WTC11 (cell line): ENCODE results near the gene AADACL2. TPM values are rescaled to one million over a fixed set of nuclear protein-coding genes. Genes with fewer than 3 reads are reported as not detected.

Experiments
- ATAC-seq: fragments of 200-7000 bp; cut with Tn5 transposase; 2 replicates; pipeline ENCODE4 v1.10.0; 2021; ENCODE audit warnings: mild to moderate bottlenecking, moderate library complexity
- CTCF ChIA-PET: fragments of 300-600 bp; sonication (Branson Sonifier 250); formaldehyde crosslinking; loops from one replicate; lab custom pipeline; 2021; ENCODE audit warnings: antibody characterized with exemption; lab: Charles Lee
- POLR2A ChIA-PET: fragments of 350-600 bp; sonication (Branson Sonifier 250); formaldehyde crosslinking; loops from one replicate; lab custom pipeline; 2021; ENCODE audit warnings: antibody characterized with exemption; lab: Charles Lee
- DNase-seq: peaks from one replicate; pipeline ENCODE4 v3.0.0; 2021; ENCODE audit warnings: low spot score
- H3K27ac Mint-ChIP-seq: 2 replicates; pipeline ENCODE4 v1.8.0; 2021; ENCODE audit warnings: mixed read lengths
- H3K27me3 Mint-ChIP-seq: 2 replicates; pipeline ENCODE4 v1.8.0; 2021; ENCODE audit warnings: low read depth, mild to moderate bottlenecking, moderate library complexity, mixed read lengths
- H3K36me3 Mint-ChIP-seq: 2 replicates; pipeline ENCODE4 v1.8.0; 2021; ENCODE audit warnings: mixed read lengths
- H3K4me1 Mint-ChIP-seq: 2 replicates; pipeline ENCODE4 v1.8.0; 2022; ENCODE audit warnings: mixed read lengths
- H3K4me3 Mint-ChIP-seq: 2 replicates; pipeline ENCODE4 v1.8.0; 2021; ENCODE audit warnings: mild to moderate bottlenecking, moderate library complexity, mixed read lengths
- H3K9me3 Mint-ChIP-seq: 2 replicates; pipeline ENCODE4 v1.8.0; 2021; ENCODE audit warnings: mixed read lengths
- CREB1 ChIP-seq: sonication (generic); formaldehyde crosslinking; IDR thresholded peaks from 2 replicates; pipeline ENCODE4 v1.8.0; 2023; ENCODE audit warnings: mild to moderate bottlenecking, missing genetic modification reagents
- EMX1 ChIP-seq: fragments of 250-450 bp; sonication (Bioruptor Pico); IDR thresholded peaks from 2 replicates; pipeline ENCODE4 v1.8.0; 2021; ENCODE audit warnings: mild to moderate bottlenecking
- ESRRA ChIP-seq: sonication (generic); formaldehyde crosslinking; IDR thresholded peaks from 2 replicates; pipeline ENCODE4 v1.8.1; 2022; ENCODE audit warnings: mild to moderate bottlenecking, missing genetic modification reagents, borderline replicate concordance
- FOXK1 ChIP-seq: sonication (generic); formaldehyde crosslinking; IDR thresholded peaks from 2 replicates; pipeline ENCODE4 v1.8.0; 2022; ENCODE audit warnings: mild to moderate bottlenecking, moderate library complexity, missing genetic modification reagents
- HMGA2 ChIP-seq: fragments of 250-450 bp; sonication (Bioruptor Pico); IDR thresholded peaks from 2 replicates; pipeline ENCODE4 v1.4.0; 2021; ENCODE audit warnings: mild to moderate bottlenecking, moderate library complexity
- IRF2 ChIP-seq: sonication (generic); formaldehyde crosslinking; IDR thresholded peaks from 2 replicates; pipeline ENCODE4 v1.8.0; 2022; ENCODE audit warnings: low read depth, missing genetic modification reagents, borderline replicate concordance
- JAZF1 ChIP-seq: fragments of 250-450 bp; sonication (Bioruptor Pico); IDR thresholded peaks from 2 replicates; pipeline ENCODE4 v1.9.0; 2021; ENCODE audit warnings: moderate library complexity, mild to moderate bottlenecking, inconsistent platforms
- JUN ChIP-seq: sonication (generic); formaldehyde crosslinking; IDR thresholded peaks from 2 replicates; pipeline ENCODE4 v1.8.0; 2023; ENCODE audit warnings: mild to moderate bottlenecking, missing genetic modification reagents
- KAT7 ChIP-seq: sonication (generic); formaldehyde crosslinking; IDR thresholded peaks from 2 replicates; pipeline ENCODE4 v1.8.1; 2023; ENCODE audit warnings: missing genetic modification reagents, mild to moderate bottlenecking, borderline replicate concordance
- NFE2L1 ChIP-seq: sonication (generic); formaldehyde crosslinking; IDR thresholded peaks from 2 replicates; pipeline ENCODE4 v1.8.1; 2023; ENCODE audit warnings: missing genetic modification reagents
- NFYB ChIP-seq: sonication (generic); formaldehyde crosslinking; conservative IDR thresholded peaks from 2 replicates; pipeline ENCODE4 v1.8.0; 2022; ENCODE audit warnings: low read depth, missing genetic modification reagents
- OVOL2 ChIP-seq: fragments of 250-450 bp; sonication (Bioruptor Pico); IDR thresholded peaks from 2 replicates; pipeline ENCODE4 v1.9.0; 2021; ENCODE audit warnings: mild to moderate bottlenecking, borderline replicate concordance
- SOX15 ChIP-seq: fragments of 250-450 bp; sonication (Bioruptor Pico); IDR thresholded peaks from 2 replicates; pipeline ENCODE4 v1.9.0; 2021; ENCODE audit warnings: mild to moderate bottlenecking
- TEAD4 ChIP-seq: sonication (generic); formaldehyde crosslinking; IDR thresholded peaks from 2 replicates; pipeline ENCODE4 v1.8.0; 2022; ENCODE audit warnings: mild to moderate bottlenecking, missing genetic modification reagents
- TP53 ChIP-seq: sonication (generic); formaldehyde crosslinking; IDR thresholded peaks from 2 replicates; pipeline ENCODE4 v1.8.1; 2023; ENCODE audit warnings: mild to moderate bottlenecking, missing genetic modification reagents
- ZBTB21 ChIP-seq: sonication (generic); formaldehyde crosslinking; IDR thresholded peaks from 2 replicates; pipeline ENCODE4 v1.8.1; 2023; ENCODE audit warnings: mild to moderate bottlenecking, missing genetic modification reagents, borderline replicate concordance
- ZNF232 ChIP-seq: sonication (generic); formaldehyde crosslinking; IDR thresholded peaks from 2 replicates; pipeline ENCODE4 v1.8.0; 2022; ENCODE audit warnings: mild to moderate bottlenecking, missing genetic modification reagents
- ZNF396 ChIP-seq: fragments of 250-450 bp; sonication (Bioruptor Pico); IDR thresholded peaks from 2 replicates; pipeline ENCODE4 v1.8.0; 2021; ENCODE audit warnings: mild to moderate bottlenecking, moderate library complexity, borderline replicate concordance
- total RNA-seq: library from RNA; stranded (reverse); gene quantifications from 3 replicates; pipeline ENCODE4 v1.2.3, GENCODE V29; 2021
- TF ChIP-seq, protein P1 (sequence below): sonication (generic); formaldehyde crosslinking; IDR thresholded peaks from 2 replicates; pipeline ENCODE4 v1.8.1; 2023; ENCODE audit warnings: mild to moderate bottlenecking, missing genetic modification reagents
- TF ChIP-seq, protein P2 (sequence below): sonication (generic); formaldehyde crosslinking; IDR thresholded peaks from 2 replicates; pipeline ENCODE4 v1.8.1; 2022; ENCODE audit warnings: mild to moderate bottlenecking, moderate library complexity, missing genetic modification reagents
- TF ChIP-seq, protein P3 (sequence below): fragments of 250-450 bp; sonication (Bioruptor Pico); conservative IDR thresholded peaks from 2 replicates; pipeline ENCODE4 v1.9.0; 2021; ENCODE audit warnings: mild to moderate bottlenecking
- TF ChIP-seq, protein P4 (sequence below): sonication (generic); formaldehyde crosslinking; IDR thresholded peaks from 2 replicates; pipeline ENCODE4 v1.8.1; 2023; ENCODE audit warnings: mild to moderate bottlenecking, missing genetic modification reagents
- TF ChIP-seq, protein P5 (sequence below): sonication (generic); formaldehyde crosslinking; IDR thresholded peaks from 2 replicates; pipeline ENCODE4 v1.8.0; 2022; ENCODE audit warnings: mild to moderate bottlenecking, missing genetic modification reagents
- TF ChIP-seq, protein P6 (sequence below): sonication (generic); formaldehyde crosslinking; IDR thresholded peaks from 2 replicates; pipeline ENCODE4 v1.8.1; 2022; ENCODE audit warnings: missing genetic modification reagents, borderline replicate concordance

Gene AADACL2
- total RNA-seq, 1 experiment from 2014 or later: not detected

DNA sequence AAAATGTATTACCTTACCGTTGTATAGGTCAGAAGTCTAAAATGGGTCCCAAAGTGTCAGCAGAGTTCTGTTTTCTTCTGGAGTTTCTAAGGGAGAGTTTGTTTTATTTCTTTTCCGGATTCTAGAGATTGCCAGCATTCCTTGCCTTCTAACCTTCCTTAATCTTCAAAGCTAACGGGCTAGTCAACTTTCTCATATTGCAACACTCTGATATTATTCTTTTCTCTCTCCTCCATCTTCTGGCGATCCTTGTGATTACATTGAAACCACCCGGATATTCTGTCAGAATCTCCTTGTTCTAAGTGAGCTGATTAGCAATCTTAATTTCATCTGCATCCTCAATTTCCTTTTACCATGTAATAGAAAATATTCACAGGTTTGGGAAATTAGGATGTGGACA lies 36.2 kb upstream of the AADACL2 start (continued):
- no peak for TF ChIP-seq FOXK1 (CRISPR knock-in tag)
- TF ChIP-seq, all 79 proteins: peak for 0

DNA sequence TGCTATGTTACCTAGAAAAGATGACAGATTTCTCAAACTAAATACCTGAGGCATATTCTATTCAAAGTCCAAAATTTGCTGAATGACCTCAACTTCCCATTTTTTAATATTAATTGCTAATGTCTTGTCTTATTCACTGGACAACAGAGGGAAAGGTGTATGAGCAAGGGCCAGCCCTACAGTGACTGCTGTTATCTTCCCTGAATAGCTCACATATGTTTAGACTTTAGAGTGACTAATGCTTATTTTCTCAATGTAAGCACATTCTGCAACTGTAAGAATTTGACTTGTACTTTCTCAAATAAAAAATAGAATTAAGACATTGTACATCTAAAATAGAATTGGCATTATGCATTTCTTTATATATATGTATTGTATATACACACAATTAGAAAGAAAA lies 26.5 kb upstream of the AADACL2 start:
- Mint-ChIP-seq H3K27me3 (no peaks in the 10 kb centered on the region), H3K9me3 (peaks cover 26% of the 10 kb centered on the region), H3K4me3 (no peak overlapping the region), H3K36me3 (peaks cover 9% of the 10 kb centered on the region), H3K27ac (no peak overlapping the region), H3K4me1 (peaks cover 14% of the 10 kb centered on the region)
- ChIA-PET POLR2A (no interaction called here), CTCF (no interaction called here)
- TF ChIP-seq JUN (CRISPR knock-in tag): no peak
- TF ChIP-seq JAZF1: no peak
- TF ChIP-seq, protein P1, sequence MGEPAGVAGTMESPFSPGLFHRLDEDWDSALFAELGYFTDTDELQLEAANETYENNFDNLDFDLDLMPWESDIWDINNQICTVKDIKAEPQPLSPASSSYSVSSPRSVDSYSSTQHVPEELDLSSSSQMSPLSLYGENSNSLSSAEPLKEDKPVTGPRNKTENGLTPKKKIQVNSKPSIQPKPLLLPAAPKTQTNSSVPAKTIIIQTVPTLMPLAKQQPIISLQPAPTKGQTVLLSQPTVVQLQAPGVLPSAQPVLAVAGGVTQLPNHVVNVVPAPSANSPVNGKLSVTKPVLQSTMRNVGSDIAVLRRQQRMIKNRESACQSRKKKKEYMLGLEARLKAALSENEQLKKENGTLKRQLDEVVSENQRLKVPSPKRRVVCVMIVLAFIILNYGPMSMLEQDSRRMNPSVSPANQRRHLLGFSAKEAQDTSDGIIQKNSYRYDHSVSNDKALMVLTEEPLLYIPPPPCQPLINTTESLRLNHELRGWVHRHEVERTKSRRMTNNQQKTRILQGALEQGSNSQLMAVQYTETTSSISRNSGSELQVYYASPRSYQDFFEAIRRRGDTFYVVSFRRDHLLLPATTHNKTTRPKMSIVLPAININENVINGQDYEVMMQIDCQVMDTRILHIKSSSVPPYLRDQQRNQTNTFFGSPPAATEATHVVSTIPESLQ: no peak
- no peak for TF ChIP-seq HMGA2
- DNase-seq: no peak
- ATAC-seq: no peak

DNA sequence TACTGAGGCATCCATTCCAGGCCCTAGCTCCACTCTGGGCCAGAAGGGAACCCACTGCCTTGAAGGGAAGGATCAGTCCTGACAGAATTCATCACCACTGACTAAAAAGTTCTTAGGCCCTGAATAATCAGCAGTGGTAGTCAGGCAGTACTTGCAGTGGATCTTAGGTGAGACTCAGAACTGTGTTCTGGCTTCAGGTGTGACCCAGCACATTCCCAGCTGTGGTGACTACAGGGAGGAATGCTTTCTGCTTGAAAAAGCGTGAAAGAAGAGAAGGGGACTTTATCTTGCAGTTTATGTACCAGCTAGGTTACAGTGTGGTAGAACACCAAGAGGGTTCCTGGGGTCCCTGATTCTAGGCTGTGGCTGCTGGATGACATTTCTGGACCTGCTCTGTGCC lies 24.9 kb upstream of the AADACL2 start:
- POLR2A ChIA-PET: no interaction called here
- DNase-seq: no peak
- H3K4me3 Mint-ChIP-seq: no peak overlapping the region
- peaks cover 6% of the 10 kb centered on the region; the same call in 1 of the 2 replicates for H3K36me3 Mint-ChIP-seq
- peaks cover 14% of the 10 kb centered on the region for H3K4me1 Mint-ChIP-seq
- TF ChIP-seq ESRRA (CRISPR knock-in tag) (no peak), EMX1 (CRISPR knock-in tag) (no peak), ZNF396 (CRISPR knock-in tag) (no peak), ZNF232 (no peak), TP53 (CRISPR knock-in tag) (no peak), NFYB (CRISPR knock-in tag) (no peak), OVOL2 (CRISPR knock-in tag) (no peak), TEAD4 (no peak), ZBTB21 (CRISPR knock-in tag) (no peak), SOX15 (CRISPR knock-in tag) (no peak), KAT7 (CRISPR knock-in tag) (no peak), CREB1 (no peak), NFE2L1 (CRISPR knock-in tag) (no peak), IRF2 (CRISPR knock-in tag) (no peak)
- TF ChIP-seq, protein P2, sequence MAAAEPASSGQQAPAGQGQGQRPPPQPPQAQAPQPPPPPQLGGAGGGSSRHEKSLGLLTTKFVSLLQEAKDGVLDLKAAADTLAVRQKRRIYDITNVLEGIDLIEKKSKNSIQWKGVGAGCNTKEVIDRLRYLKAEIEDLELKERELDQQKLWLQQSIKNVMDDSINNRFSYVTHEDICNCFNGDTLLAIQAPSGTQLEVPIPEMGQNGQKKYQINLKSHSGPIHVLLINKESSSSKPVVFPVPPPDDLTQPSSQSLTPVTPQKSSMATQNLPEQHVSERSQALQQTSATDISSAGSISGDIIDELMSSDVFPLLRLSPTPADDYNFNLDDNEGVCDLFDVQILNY: no peak
- TF ChIP-seq, protein P3, sequence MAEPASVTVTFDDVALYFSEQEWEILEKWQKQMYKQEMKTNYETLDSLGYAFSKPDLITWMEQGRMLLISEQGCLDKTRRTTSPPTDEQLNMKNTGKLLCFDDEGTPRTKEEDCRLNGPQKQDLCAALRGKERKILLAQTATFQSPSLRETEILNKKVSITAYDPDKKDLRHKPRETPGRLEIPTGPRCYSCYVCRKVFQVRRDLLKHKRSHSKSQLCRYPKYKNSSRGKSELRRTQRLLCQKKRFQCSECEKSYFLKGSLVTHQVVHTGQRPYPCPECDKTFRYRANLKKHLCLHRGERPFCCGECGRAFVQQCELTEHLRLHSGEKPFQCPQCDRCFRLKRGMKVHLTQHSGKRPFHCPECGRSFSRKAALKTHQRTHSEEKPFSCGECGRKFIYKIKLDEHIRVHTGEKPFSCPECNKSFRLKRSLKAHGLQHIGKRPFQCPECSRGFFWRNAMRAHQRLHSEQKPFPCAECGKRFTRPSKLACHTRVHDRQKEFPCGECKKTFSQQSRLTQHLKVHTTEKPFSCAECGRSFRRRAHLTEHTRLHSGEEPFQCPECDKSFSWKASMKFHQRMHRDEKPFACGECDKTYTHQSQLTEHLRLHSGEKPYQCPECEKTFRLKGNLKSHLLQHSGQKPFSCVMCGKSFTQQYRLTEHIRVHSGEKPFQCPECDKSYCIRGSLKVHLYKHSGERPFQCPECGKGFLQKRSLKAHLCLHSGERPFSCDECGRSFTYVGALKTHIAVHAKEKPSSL: no peak
- TF ChIP-seq, protein P4, sequence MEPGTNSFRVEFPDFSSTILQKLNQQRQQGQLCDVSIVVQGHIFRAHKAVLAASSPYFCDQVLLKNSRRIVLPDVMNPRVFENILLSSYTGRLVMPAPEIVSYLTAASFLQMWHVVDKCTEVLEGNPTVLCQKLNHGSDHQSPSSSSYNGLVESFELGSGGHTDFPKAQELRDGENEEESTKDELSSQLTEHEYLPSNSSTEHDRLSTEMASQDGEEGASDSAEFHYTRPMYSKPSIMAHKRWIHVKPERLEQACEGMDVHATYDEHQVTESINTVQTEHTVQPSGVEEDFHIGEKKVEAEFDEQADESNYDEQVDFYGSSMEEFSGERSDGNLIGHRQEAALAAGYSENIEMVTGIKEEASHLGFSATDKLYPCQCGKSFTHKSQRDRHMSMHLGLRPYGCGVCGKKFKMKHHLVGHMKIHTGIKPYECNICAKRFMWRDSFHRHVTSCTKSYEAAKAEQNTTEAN (CRISPR knock-in tag): no peak
- TF ChIP-seq, protein P5, sequence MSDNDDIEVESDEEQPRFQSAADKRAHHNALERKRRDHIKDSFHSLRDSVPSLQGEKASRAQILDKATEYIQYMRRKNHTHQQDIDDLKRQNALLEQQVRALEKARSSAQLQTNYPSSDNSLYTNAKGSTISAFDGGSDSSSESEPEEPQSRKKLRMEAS: no peak
- TF ChIP-seq, protein P1: no peak
- TF ChIP-seq, protein P6, sequence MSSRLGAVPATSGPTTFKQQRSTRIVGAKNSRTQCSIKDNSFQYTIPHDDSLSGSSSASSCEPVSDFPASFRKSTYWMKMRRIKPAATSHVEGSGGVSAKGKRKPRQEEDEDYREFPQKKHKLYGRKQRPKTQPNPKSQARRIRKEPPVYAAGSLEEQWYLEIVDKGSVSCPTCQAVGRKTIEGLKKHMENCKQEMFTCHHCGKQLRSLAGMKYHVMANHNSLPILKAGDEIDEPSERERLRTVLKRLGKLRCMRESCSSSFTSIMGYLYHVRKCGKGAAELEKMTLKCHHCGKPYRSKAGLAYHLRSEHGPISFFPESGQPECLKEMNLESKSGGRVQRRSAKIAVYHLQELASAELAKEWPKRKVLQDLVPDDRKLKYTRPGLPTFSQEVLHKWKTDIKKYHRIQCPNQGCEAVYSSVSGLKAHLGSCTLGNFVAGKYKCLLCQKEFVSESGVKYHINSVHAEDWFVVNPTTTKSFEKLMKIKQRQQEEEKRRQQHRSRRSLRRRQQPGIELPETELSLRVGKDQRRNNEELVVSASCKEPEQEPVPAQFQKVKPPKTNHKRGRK (CRISPR knock-in tag): no peak
- TF ChIP-seq, all 79 proteins: peak for 0
- CTCF ChIA-PET: interaction anchor here (1.2 kb wide), 1 partner anchor 129 kb away, joined by 3 read pairs; no protein-coding TSS in a partner anchor
- no peaks in the 10 kb centered on the region for H3K27me3 Mint-ChIP-seq
- H3K27ac Mint-ChIP-seq: peak overlapping the region; percentile 73; the same call in 1 of the 2 replicates
- peaks cover 19% of the 10 kb centered on the region for H3K9me3 Mint-ChIP-seq
- ATAC-seq: peak; percentile 44; the same call in 1 of the 2 replicates
